ENCODE measurements around the gene POTEG.
"Not testable (repeated sequence)": the region's sequence is repeated elsewhere in the genome, so short reads cannot be mapped to it uniquely, and the experiment has no call there.

DNA sequence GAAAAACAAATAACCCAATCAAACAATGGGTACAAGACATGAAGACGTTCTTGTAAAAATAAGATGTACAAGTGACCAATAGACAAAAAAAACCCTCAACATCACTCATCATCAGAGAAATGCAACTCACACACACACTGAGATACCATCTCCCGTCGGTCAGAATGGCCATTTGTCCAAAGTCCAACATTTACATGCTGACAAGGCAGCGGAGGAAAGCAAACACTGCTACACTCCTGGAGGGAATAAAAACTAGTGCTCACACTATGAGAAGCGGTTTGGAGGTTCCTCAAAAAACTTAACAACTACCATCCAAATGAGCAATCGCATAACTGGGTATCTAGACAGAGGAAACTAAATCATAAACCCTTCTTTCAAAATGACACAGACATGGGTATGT lies 11.6 kb upstream of the POTEG start:
- TF ChIP-seq, protein P1, sequence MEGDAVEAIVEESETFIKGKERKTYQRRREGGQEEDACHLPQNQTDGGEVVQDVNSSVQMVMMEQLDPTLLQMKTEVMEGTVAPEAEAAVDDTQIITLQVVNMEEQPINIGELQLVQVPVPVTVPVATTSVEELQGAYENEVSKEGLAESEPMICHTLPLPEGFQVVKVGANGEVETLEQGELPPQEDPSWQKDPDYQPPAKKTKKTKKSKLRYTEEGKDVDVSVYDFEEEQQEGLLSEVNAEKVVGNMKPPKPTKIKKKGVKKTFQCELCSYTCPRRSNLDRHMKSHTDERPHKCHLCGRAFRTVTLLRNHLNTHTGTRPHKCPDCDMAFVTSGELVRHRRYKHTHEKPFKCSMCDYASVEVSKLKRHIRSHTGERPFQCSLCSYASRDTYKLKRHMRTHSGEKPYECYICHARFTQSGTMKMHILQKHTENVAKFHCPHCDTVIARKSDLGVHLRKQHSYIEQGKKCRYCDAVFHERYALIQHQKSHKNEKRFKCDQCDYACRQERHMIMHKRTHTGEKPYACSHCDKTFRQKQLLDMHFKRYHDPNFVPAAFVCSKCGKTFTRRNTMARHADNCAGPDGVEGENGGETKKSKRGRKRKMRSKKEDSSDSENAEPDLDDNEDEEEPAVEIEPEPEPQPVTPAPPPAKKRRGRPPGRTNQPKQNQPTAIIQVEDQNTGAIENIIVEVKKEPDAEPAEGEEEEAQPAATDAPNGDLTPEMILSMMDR (IDR thresholded peaks at IDR 0.05), result not testable (repeated sequence)
- TF ChIP-seq POLR2AphosphoS5, EP300 (IDR thresholded peaks at IDR 0.05): not testable (repeated sequence)

All from esophagus muscularis mucosa (tissue), 4 donors.